Activated CD4-positive, CD25-positive, alpha-beta regulatory T cell treated with anti-CD3 and anti-CD28 coated beads, Interleukin-2, amount 50 U/mL, for 72 hours (primary cell): ENCODE data around the gene CD58.
"Not testable (repeated sequence)": the region's sequence is repeated elsewhere in the genome, so short reads cannot be mapped to it uniquely, and the experiment has no call there.

ENCODE experiments used
- DNase-seq: peaks from one replicate; pipeline ENCODE4 v3.0.0; 2021

Gene CD58

GRCh38 chr1:116569776-116570357 lies 959 bp downstream of the CD58 start:
- peak; percentile 56 for DNase-seq

- no peak for DNase-seq
These were observed 1.5 kb downstream of the CD58 start for GRCh38 chr1:116569381-116569670.

- no peak for DNase-seq
These were observed 2.0 kb downstream of the CD58 start for GRCh38 chr1:116568662-116569380.

GRCh38 chr1:116567790-116568661 lies 2.8 kb downstream of the CD58 start:
- no peak for DNase-seq

- DNase-seq = no peak
These were observed 5.6 kb downstream of the CD58 start for GRCh38 chr1:116565222-116565621.

GRCh38 chr1:116564426-116564825 lies 6.4 kb downstream of the CD58 start:
- DNase-seq = no peak

GRCh38 chr1:116562465-116562864 lies 8.4 kb downstream of the CD58 start:
- DNase-seq = not testable (repeated sequence)

- no peak for DNase-seq
These were observed 9.3 kb downstream of the CD58 start for GRCh38 chr1:116561563-116561962.

GRCh38 chr1:116560704-116561490 lies 9.9 kb downstream of the CD58 start:
- DNase-seq = no peak

- DNase-seq = no peak
These were observed 11.5 kb downstream of the CD58 start for GRCh38 chr1:116559304-116559761.

GRCh38 chr1:116558571-116558970 lies 12.3 kb downstream of the CD58 start:
- DNase-seq = no peak

GRCh38 chr1:116558140-116558549 lies 12.7 kb downstream of the CD58 start:
- no peak for DNase-seq

GRCh38 chr1:116557323-116557878 lies 13.4 kb downstream of the CD58 start:
- no peak for DNase-seq

GRCh38 chr1:116556289-116557006 lies 14.4 kb downstream of the CD58 start:
- DNase-seq = peak; percentile 64

GRCh38 chr1:116554924-116555323 lies 15.9 kb downstream of the CD58 start:
- DNase-seq = no peak

GRCh38 chr1:116553386-116554115 lies 17.3 kb downstream of the CD58 start:
- DNase-seq = no peak

GRCh38 chr1:116546354-116546977 lies 24.4 kb downstream of the CD58 start:
- no peak for DNase-seq

GRCh38 chr1:116545359-116545705 lies 25.5 kb downstream of the CD58 start:
- no peak for DNase-seq

GRCh38 chr1:116544588-116545358 lies 26.1 kb downstream of the CD58 start:
- no peak for DNase-seq

GRCh38 chr1:116540088-116540487 lies 30.7 kb downstream of the CD58 start:
- no peak for DNase-seq
